Subcutaneous adipose tissue (tissue), 4 donors: ENCODE results near the gene CD200R1L. TPM values are rescaled to one million over a fixed set of nuclear protein-coding genes. Genes with fewer than 3 reads are reported as not detected.

Experiments
- CTCF ChIP-seq: fragments of 450-650 bp; IDR thresholded peaks from one replicate; pipeline ENCODE4 v1.5.1; 2016; ENCODE audit warnings: low read depth, mild to moderate bottlenecking, control low read depth, antibody characterized with exemption, moderate library complexity
- total RNA-seq, 4 donors: library from RNA; depleted of rRNA; stranded (reverse); fragments of >200 nt; gene quantifications; one replicate each; pipeline ENCODE4 v1.1.0, GENCODE V29; 2016

CD200R1L gene
- total RNA-seq, 4 donors from 2014 or later = not detected

GRCh38 chr3:112774293-112774926, 72.3 kb downstream of the CD200R1L start:
- no peak for TF ChIP-seq CTCF

- TF ChIP-seq CTCF = no peak
These were observed 72.8 kb downstream of the CD200R1L start for GRCh38 chr3:112773864-112774263.

- TF ChIP-seq CTCF = no peak
These were observed 75.7 kb downstream of the CD200R1L start for GRCh38 chr3:112770951-112771350.

GRCh38 chr3:112770032-112770626, 76.5 kb downstream of the CD200R1L start:
- no peak for TF ChIP-seq CTCF

- no peak for TF ChIP-seq CTCF
These were observed 77.2 kb downstream of the CD200R1L start for GRCh38 chr3:112769286-112769978.

GRCh38 chr3:112767777-112768176, 78.9 kb downstream of the CD200R1L start:
- no peak for TF ChIP-seq CTCF

- no peak for TF ChIP-seq CTCF
These were observed 79.5 kb downstream of the CD200R1L start for GRCh38 chr3:112767177-112767576.
